Measurements from ENCODE around the gene ARHGEF2.

Gene ARHGEF2

DNA sequence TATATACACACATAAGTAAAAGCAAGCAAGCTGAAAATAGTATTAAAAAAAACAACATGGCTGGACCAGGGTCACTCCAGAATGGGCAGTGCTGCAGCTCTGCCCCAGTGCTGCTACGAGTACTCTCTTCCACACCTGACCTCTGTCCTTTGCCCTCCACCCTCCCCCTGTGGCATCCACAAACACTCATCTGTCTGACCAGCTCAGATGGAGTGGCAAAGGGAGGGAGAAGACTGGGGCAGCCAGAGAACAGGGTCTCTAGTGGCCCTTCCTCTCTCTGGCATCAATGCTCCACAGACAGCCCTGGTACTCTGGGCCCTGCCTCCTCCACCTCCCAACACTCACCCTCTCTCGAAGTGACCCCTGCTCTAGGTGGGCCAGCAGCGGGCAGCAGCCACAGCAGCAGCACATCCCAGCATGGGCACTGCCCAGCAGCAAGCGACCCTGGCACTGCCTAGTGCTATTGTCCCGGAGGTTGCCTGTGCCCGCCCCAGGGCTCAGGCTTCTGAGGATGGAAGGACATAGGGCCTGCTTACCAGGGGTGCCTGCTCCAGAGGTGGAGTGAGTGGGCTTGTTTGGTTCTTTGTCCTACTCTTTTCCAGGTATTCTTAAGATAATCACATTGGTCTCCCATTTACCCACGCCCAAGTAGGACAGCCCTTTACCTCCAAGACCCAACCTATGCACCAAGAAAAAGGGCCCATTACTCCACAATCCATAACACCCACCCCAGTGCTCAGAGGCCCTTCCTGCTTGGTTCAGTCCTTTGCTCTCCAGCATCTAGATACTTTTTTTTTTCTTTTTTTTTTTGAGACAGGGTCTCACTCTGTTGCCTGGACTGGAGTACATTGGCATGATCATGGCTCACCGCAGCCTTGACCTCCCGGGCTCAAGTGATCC is 6.2 kb downstream of the ARHGEF2 start:
- no peak for DNase-seq (ENCODE audit: low spot score)

DNA sequence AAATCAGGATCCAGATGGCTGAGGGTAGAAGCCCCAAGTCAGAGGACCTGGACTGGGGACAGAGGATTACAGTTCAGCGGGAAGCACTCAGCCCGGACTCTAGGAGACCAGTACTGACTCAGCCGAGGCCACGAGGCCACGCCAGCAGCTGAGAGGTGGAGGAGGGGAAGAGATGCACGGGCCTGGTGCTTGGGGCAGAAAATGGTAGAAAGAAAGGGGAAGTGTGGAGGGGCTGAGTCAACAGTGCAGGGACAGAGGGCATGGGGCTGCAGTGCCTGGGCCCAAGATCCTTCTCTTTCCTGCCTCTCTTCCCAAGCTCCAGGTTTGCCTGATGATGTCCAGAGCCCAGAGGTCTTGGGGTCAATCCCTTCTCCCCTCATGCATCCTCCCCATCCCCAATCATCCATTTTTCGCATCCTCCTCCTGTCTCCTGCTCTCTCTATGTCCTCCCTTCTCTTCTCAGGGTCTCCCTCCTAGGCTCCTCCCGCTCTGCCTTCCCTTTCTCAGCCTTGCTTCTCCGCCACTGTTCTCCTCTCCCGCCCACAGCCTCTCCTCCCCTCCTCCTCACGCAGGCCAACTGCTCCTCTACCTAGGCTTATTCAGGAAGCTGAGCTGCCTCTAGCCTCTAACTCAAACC is 7.7 kb downstream of the ARHGEF2 start:
- DNase-seq (ENCODE audit: low spot score), result peak; percentile 36

DNA sequence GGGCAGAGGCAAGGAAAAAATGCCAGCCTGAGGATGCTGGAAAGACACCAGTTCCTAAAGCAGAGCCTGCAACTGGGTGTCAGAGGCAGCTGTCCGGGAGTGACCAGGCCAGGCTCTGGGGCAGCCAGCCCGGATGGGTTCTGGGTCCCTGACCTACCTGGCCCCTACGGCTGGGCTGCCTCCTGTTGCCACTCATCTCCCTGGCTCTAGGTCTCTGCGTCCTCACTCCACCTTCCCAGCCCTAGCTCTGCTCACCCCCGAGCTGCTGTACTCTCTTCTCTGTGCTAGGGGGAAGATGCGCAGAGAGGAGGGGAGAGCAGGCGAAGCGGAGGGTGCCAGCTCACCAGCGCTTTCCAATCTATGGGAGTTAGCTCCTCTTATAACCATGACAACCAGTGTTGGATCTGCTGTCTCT is 9.0 kb downstream of the ARHGEF2 start:
- DNase-seq (ENCODE audit: low spot score), result no peak

DNA sequence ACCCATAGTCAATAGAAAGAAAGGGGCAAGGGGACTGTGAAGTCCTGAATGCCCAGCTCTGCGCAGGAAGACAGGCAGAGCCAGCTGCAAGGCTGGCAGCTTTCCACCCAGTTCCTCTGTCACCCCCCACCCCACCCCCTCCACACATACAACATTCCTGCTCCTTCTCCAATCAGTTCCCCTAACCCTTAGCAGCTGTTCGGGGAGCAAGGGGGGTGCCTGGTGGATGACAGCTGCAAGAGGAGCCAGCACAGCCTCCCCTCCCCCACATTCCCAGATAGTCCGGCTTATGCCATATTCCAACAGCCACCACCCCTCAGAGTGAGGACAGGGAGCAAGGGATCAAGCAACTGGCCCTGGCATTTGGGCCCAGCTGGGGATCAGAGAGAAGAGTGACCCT is 9.7 kb downstream of the ARHGEF2 start:
- DNase-seq (ENCODE audit: low spot score), result no peak

DNA sequence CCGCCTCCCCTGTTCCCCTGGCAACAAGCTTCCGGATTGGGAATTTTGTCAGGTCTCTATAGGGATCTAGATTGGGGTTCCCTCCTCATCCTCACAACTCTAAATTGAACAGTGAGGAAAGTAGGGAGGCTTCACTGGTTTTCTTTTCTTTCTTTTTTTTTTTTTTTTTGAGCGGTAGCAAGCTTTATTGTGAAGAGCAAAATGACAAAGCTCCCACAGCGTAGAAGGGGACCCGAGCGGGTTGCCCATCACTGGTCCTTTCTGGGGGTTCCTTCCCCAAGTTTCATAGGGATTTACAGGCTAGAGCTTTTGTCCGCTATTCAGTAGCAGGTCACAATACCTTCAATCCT is 10.3 kb downstream of the ARHGEF2 start:
- no peak for DNase-seq (ENCODE audit: low spot score)

DNA sequence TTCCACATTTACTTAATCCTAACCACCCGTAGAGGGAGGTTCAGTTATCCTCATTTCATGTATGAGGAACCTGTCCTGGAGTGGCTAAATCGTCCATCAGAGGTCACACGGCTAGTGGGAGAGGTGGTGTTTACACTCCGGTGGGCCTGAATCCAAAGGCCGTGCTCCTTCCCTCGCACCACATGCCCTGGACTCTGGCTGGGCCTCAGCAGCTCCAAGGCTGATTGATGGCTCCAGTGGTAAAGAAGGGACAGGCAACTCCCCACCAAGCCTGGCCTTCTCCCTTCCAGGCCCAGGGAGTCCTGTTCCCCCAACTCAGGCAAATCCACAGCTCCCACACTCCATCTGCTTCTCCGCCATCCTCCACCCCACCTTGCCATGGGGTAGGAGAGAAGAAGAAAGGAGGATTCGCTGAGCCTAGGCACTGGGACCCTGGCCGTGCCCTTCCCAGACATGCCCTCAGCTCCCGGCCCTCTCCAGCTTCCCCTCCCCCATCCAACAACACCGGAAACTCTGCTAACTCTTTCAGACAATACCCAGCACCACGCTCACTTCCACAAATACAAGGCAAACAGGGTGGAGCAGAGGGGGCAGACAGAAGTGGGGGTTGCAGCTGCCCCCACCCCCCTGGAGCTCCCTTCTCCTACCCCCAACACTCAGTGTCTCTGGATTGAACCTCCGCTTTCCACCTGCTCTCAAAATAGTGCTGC is 10.9 kb downstream of the ARHGEF2 start:
- no peak for DNase-seq (ENCODE audit: low spot score)

DNA sequence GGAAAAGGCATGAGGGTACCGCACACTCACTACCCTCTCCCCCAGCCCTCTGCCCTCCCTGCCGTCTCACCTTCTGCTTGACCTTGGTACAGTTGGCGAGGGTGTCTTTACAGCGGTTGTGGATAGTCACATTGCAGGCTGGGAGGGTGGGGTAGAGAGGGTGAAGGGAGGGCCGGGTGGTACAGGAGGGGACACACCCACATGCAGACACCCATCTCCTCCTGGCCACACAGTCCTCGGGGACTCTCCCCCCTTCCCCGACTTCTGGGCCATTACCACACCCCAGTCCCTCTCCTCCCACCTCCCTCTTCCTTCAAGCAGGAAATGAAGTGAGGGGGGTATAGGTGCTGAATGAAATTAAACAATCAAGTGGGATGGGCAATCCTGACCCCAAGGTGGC is 11.6 kb downstream of the ARHGEF2 start:
- no peak for DNase-seq (ENCODE audit: low spot score)

DNA sequence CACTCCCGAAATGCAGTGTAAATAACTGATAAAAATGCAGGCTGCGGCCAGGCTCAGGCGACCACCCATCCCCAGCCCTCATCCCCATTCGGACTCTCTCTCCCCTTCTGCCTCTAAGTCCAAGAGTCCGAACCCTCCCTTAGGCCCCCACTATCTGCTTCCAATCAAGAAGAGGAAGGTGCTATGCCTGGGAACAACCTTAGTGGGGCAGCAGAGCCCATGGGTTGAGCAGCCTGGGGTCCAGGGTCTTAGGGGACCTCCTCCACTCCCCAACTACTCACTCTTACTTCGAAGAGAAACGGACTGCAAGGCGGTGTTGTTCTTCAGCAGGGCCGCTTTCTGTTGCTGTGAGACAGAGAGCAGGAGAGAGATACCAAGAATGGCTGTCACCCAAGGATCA is 12.2 kb downstream of the ARHGEF2 start:
- no peak for DNase-seq (ENCODE audit: low spot score)

DNA sequence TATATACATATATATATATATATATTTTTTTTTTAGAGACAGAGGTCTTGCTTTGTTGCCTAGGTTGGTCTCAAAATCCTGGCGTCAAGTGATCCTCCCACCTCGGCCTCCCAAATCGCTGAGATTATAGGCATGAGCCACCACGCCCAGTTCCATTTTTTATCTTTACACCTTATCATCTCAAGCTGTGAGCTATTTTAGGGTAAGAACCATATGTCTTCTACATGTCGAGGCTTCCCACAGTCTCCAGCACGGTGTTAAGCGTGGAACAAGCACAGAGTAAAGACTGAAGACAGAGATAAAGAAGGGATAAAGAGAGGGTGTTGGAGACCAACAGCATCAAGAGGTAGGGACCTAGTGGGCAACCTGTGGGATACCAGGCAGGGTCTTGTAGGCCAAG is 14.2 kb downstream of the ARHGEF2 start:
- DNase-seq (ENCODE audit: low spot score), result no peak

DNA sequence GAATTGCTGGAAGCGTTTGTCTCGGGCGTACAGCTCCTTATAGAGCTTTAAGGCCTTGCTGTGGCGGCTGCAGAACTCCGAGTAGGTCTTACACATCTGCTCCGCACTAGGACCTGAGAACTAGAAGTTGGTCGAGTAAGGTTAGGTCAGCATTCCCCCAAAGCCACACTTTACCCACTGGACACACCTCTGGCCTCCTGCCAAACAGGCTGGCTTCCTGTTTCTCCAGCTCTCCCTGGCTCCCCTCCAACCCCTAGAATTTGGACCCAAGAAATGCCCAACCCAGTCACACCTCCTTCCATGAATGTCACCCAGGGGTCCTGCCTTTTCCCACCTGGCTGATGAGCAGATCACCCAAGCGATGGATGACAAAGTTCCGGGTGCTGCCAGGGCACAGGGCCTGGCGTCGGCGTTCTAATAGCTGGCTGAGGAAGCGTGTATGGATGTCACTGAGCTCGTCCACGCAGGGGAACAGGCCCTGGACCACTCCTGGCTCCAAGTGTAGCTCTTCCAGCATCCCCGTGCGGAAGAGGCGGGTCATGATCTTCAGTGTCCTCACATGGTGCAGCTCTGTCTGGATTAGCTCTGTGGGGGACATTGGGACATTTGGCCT is 15.6 kb downstream of the ARHGEF2 start:
- DNase-seq (ENCODE audit: low spot score), result no peak

DNA sequence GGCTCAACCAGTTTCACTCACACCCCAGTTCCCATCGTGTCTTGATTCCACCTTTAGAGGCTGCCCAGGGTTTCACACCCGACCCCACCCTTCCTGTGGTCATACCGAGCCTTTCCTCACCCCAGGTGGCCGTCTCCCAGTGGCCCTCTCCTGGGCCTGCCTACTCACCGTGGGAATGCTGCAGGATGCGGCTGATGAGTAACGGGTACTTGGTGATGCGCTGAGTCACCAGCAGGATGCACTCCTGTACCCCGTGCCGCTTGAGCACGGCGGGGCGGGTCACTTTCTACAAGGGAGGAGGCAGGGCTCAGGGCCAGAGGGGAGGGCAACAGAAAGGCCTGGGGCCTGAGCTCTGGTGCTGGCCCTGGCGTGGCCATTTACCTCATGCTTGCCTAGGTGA is 16.4 kb downstream of the ARHGEF2 start:
- DNase-seq (ENCODE audit: low spot score), result no peak

DNA sequence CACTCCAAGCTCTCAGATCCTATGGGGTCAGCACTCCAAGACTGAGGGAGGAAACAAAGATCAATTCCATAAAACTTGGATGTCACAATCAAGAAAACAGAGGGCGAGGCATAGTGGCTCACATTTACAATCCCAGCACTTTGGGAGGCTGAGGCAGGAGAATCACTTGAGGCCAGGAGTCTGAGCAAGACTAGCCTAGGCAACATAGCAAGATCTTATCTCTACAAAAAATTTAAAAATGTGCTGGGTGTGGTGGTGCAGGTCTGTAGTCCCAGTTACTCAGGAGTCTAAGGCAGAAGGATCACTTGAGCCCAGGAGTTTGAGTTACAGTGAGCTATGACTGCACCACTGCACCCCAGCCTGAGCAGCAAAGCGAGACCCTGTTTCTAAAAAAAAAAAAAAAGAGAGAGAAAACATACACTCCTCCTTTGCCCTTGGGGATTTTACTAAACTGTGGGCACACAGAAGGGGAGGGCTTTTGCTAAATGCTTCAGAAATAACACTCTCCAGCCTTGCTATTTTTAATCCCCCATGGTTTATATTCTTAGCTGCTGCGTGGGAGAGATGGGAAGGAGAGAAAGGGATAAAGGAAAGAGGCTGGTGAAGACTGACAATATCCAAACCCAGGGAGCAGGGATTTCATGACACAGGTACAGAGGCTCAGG is 18.1 kb downstream of the ARHGEF2 start:
- DNase-seq (ENCODE audit: low spot score), result no peak

DNA sequence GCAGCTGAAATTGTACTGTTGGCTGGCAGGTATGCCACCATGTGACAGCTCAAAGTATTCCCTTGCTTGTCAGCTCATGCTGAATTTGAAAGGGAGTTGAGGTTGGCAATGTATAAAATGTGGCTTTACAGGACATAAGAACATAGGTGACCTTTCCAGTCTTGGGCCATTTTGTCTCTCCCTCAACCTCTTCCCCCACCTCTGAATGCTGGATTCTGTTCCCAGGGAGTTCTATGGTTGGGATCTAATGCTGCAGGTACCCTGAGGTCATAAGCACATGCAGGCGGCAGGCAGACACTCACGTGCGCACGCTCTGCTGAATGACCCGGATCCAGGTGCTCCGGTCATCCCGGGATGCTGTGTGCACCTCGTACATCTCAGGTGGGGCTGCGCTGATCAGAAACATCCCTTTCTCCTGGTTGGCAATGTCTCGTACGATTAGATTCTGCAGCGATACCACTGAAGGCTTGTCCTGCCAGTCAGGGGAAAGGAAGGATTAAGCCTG is 20.9 kb downstream of the ARHGEF2 start:
- DNase-seq (ENCODE audit: low spot score), result no peak

DNA sequence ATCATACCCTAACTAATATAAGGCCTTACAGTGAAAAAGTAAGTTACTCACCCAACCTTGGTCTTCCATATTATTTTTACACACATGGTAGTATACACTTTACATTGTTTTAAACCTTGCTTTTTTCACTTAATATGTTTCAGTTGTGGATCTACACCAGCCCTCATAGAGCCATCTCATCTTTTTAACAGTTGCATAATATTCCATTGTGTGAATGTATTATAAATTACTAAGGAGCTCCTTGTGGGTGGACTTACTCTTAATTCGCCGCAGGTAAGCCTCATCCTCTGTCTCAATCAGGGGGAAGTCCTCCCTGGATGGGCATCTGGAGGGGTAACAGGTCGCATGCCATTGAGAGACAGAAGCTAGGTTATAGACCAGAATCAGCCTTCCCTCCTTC is 23.7 kb downstream of the ARHGEF2 start:
- no peak for DNase-seq (ENCODE audit: low spot score)

DNA sequence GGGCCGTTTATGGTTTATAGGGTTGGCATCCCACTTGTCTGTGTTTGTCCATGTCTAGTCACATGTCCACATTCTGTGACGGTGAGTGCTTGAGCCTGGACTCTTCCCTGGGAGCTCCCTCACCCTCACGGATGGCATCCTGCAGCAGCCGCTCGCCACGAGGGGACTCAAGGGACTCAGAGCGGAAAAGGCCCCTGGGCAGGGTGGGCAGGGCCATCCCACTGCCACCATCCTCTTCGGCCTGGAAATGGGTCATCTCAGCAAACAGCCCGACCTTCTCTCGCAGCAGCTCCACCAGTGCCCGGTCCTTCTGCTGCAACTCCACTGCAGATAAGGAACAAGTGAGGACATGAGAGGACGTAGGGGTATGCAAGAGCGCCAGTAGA is 25.8 kb downstream of the ARHGEF2 start:
- no peak for DNase-seq (ENCODE audit: low spot score)

DNA sequence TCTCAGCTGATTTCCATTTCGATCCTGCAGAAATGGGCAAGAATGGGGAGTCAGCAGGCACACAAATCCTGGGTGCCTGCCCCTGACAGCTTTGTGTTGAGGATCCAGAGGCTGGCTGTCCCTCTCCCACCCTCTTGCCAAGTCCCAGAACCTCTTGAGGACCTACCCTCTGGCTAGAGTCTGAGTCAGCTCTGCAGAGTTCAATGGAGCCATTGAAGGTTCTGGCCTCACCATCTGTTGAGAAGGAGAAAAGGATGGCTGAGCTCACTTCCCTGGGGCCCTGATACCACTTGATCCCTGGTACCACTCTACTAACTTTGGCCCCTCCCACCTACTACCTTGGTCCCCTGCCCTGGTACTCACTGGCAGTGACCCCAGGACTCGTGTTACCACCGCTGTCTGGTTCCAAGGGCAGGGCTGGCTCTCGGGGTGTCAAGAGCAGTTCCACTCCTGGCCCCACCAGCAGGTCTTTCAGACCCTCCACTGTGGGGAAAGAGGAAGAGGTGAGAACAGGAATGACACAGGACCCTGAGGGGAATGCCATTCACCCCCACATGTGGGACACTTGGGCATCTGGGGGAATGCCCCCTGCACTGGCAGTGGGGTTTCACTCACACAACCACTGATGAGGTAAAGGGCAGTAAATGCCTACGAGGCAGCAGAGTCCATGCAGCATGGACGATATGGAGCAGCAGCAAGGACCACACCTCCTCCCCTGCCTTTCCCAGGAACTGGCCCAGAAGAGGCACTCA is 26.4 kb downstream of the ARHGEF2 start:
- DNase-seq (ENCODE audit: low spot score), result no peak

DNA sequence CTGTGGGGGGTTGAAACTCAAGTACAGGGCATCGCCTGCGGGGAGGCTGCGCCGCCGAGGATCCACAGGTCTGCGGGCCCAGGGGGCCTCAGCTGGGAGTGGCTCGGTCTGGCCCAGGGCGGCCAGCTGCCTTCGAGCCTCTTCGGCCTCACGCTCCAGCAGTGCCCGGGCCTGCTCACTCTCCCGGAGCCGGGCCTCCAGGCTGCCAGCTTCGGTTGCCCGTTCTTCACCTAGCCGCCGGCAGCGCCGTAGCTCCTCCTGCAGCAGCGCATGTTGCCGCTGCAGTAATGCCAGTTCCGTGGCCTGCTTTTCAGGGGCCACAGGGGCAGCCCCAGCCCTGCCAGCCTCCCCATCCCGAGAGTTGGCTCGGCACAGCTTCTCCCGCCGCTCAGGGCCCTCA is 27.5 kb downstream of the ARHGEF2 start:
- DNase-seq (ENCODE audit: low spot score), result no peak

DNA sequence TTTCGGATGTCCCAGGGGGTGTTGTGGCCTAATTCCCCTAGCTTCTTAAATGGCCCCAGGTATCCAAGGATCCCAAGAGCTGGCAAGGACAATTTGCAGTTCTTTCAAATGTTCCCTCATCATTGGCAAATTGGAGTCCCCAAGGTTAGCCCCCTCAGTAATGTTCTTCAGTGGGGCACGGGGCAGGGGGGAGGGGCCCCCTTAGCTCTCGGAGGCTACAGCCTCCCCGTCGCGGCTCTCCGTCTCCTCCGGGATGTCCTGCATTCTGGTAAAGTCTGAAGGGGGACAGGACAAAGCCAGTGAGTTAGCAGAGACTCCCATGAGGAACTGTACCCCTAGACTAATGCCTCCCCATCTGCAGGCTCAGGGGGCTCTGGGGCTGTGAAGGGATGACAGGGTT is 30.6 kb downstream of the ARHGEF2 start:
- DNase-seq (ENCODE audit: low spot score), result no peak

DNA sequence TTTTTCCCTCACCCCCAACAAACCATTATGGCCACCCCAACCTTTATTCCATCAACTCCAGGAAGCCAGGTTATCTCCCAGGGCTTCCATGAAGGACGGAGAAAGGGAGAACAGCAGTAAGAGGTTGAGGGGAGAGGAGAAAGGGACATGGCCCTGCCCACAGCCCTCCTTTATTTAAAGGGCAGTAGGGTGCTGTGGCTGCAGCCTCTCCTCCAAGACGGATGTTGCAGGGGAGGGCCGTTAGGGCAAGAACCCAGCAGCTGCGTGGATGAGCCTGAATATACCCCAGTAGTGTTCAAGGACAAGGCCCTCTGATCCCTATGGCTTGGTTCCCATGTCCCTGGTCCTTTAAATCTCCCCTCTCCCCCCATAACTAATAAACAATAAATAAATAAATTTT is 31.1 kb downstream of the ARHGEF2 start:
- DNase-seq (ENCODE audit: low spot score), result no peak

DNA sequence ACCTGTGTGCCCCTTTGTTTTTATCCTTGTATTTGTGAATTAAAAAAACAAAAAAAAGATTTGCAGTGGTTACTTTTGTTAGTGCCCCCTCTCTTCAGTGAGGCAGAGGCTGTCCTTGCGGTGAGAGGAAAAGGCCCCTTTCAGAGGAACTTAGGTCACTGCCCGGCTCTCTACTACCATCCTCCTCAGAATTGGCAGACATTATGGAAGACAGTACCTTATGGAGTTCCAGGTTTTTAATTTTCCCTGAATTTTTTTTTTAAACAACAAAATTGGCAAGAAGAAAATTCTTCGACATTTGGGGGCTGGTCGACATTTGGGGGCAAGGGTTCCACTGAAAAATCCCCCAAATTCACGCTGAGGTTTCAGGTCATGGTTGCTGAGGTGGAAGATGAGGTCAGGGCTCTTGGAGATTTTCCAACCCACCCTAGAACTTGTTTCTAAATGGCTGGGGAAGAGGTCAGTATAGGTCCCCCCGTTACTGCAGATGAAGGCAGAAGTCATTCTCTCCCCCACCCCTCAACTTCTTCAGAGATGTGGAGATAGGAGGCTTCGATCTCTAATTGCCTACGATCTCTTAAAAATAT is 31.6 kb downstream of the ARHGEF2 start:
- no peak for DNase-seq (ENCODE audit: low spot score)

DNA sequence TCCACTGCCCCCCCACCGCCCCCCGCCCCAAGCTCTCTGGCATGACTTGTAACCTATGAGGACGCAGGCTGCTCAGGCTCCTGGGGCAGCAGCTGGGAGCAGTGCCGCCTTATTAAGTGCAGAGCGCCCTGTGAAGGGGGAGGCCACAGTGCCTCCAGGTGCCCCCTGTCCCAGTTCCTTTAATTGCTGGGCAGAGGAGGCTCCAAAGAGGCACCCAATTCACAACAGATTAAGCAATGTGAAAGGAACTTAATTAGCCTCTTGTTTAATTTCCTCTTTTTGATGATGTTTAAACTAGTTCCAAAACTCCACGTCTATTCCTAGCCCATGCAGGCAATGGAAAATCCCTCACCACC is 33.9 kb downstream of the ARHGEF2 start:
- no peak for DNase-seq (ENCODE audit: low spot score)

Measured in SK-N-DZ (cell line).